GM18517 (cell line): ENCODE results near the gene L3MBTL3.

Source experiments
- ATAC-seq: cut with Tn5 transposase; IDR thresholded peaks from one replicate; pipeline ENCODE4 v1.9.1; 2021; ENCODE audit warnings: mild to moderate bottlenecking, moderate library complexity; ENCODE audit not compliant: unreplicated experiment

The L3MBTL3 gene

DNA sequence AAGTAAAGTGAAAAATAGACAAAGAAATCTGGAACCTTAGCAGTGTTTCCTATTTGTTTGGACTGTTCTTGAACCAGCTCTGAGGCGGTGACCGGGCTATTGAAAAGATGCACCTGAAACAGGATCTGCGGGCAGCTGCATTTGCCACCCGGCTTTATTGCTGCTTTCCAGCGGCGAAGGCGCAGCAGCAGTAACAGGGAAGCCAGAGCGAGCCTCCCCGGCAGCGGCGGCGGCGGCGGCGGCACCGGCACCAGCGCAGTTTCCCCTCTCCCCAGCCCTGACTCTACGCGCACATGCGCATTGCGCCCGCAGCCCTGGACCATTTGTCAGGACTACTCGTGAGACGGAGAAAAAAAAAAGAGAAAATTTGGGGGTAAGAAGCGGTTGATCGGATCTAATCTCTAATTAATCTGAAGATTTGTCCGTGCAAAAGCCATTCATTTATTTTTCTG lies at the start of gene L3MBTL3:
TSS of gene L3MBTL3 (plus strand) at position 290 of the 452 bp plus-strand sequence. CDS start 24,119 bp downstream, outside the sequence.
- peak; percentile 62 for ATAC-seq

- ATAC-seq: no peak
These were observed 49.3 kb upstream of the L3MBTL3 start for GRCh38 chr6:129969064-129969463.

GRCh38 chr6:129976110-129976509 lies 42.3 kb upstream of the L3MBTL3 start:
- ATAC-seq: no peak

DNA sequence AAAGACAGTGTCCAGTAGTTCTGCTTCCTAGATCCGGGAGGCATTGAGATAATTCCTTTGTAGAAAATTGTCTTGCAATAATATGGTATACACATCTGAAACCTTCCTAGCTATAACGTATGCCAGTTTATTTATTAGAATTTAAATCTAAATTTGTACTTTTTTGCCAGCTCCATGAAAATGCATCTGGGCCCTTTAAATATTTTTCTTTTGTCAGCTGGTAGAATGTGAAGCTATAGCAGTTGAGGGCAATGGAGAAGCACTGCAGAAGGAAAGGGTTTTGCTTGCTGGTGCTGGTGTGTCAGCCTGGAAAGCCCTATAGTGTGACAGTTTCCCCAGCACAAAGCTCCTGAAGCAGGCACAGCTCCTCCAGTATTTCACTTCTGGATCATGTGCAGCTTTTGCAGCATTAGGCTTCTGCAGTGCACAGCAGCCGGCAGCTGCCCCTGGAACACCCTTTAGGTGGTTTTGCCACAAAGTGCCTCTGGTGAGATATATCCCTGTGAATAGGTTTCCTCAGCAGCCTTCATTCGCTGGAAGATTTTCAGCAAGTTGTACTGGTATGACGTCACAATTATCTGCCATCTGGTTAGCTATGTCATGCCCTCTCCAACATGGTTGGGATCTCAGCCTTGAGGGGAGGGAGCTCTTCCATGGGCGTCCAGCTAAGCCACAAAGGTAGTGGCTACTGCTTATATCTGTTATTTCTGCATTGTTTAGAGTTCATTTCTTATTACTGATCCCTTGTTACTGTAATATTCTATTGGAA lies 40.0 kb upstream of the L3MBTL3 start:
- ATAC-seq: no peak

DNA sequence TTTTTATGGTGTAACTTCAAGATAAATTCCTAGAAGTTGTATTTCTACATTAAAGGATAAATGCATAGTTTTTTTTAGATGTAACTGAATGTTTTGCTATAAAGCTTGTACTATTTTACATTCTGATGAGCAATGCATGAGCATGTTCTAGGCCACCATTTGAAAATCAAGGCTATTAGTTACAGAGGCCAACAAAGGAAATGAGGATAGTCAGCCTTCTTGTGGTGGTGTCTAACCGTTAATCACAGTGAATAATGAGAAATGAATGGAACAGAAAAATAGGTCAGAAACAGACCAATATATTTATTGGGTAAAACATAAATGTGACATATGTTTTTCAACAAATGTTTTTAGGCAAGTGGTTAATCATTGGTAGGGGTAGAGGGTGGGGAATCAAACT lies 37.6 kb upstream of the L3MBTL3 start:
- ATAC-seq: no peak

- ATAC-seq: no peak
These were observed 36.8 kb upstream of the L3MBTL3 start for GRCh38 chr6:129981598-129981997.

GRCh38 chr6:129989396-129989795 lies 29.0 kb upstream of the L3MBTL3 start:
- ATAC-seq: no peak

- no peak for ATAC-seq
These were observed 25.5 kb upstream of the L3MBTL3 start for GRCh38 chr6:129992881-129993280.

DNA sequence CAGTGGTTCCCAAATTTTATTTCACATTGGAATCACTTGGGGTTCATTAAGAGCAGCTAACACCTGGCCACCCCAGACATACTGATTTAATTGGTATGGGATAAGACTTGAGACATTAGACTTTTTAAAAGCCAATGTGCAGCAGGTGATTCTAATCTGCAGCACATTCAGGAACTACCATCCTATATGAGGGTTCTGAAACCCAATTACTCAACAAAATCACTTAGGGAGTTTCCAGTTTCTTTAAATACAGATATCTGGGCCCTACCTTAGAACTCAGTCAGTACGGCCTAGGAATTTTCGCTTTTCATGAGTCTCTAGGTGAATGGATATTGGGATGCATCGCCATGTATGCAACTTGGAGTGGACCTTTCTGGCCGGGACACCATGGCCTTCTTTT lies 24.0 kb upstream of the L3MBTL3 start:
- no peak for ATAC-seq

- ATAC-seq: no peak
These were observed 22.0 kb upstream of the L3MBTL3 start for GRCh38 chr6:129996387-129996786.

DNA sequence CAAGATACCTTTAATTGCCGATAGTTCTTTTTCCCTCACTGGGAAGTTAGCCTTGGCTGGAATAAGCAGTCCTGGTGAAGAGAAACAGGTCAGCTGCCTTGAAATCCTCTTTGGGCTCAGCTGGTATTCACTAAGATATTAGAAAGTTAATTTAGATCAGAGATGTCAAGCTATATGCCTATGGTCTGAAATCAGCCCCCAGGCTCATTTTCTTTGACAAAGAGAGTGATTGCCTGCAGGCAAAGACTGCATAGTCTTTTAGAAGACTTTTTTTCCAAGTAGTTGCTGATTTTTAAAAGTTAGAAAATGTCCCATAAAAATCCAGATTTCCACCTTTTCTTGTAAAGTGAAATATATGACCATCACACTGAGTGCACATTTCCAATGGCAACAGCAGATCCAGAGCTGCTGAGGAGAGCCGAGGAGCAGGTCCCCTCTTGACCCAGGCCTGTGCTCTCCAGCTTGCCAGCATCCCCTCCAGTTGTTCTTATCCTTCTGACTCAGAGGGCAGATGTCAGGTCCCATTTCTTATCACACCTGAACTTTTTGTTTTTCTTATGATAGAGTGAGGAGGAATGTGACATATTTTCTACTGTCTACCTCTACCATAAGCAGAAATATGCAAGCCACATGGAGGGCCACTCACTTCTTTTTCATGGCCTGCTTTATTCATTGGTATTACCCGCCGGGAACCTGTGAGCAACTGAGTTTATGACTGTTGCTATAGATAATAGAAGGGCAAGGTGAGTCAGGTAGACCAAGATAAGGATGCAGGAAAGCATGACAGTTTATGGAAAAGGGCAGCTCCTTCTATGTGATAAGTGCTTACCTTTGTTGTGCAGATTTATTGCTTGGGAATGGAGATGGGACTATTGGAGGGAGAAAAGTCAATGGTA lies 17.6 kb upstream of the L3MBTL3 start:
- no peak for ATAC-seq

GRCh38 chr6:130008236-130008873 lies 10.0 kb upstream of the L3MBTL3 start:
- ATAC-seq: no peak

DNA sequence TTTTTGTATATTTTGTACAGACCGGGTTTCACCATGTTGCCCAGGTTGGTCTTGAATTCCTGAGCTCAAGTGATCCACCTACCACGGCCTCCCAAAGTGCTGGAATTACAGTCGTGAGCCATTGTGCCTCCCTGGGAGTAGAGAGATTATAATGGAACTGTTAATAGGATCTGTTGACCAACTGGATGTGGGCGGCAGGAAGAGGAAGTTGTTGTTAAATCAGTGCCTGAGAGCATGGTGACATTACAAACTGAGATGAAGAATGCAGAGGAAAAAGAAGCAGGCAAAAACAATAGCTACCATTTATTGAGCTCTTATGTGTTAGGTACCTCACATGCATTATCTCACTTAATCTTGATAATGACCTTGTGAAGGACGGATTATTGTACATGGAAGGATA lies 9.2 kb upstream of the L3MBTL3 start:
- no peak for ATAC-seq

DNA sequence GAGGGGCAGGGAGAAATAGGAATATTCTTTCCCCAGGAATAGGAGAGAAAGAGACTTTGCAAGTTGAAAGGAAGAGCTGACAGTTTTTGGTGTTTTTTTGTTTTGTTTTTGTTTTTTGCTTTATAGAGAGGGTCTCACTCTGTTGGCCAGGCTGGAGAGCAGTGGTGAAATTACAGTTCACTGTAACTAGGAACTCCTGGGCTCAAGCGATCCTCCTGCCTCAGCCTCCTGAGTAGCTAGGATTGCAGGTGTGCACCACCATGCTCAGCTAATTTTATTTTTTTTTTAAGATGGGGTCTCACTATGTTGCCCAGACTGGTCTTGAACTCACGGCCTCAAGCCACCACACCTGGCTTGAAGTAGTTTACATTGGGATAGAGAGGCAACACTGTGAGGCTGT lies 8.0 kb upstream of the L3MBTL3 start:
- ATAC-seq: no peak

DNA sequence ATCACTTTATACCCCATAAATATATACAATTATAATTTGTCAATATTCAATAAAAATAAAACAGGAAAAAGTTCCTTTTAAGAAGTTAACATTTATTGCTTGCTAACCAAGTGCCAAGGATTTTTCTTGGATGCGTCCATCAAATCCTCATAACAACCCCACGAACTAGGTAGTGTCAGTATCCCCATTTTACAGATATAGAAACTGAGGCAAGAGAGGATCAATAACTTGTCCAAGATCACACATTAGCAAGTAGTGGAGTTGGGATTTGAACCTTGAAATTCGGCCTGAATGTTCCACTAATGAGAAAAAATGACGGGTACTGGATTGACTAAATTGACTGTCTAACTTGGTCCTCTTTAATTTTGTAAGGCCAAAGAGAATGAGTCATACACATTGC lies 5.7 kb upstream of the L3MBTL3 start:
- no peak for ATAC-seq

DNA sequence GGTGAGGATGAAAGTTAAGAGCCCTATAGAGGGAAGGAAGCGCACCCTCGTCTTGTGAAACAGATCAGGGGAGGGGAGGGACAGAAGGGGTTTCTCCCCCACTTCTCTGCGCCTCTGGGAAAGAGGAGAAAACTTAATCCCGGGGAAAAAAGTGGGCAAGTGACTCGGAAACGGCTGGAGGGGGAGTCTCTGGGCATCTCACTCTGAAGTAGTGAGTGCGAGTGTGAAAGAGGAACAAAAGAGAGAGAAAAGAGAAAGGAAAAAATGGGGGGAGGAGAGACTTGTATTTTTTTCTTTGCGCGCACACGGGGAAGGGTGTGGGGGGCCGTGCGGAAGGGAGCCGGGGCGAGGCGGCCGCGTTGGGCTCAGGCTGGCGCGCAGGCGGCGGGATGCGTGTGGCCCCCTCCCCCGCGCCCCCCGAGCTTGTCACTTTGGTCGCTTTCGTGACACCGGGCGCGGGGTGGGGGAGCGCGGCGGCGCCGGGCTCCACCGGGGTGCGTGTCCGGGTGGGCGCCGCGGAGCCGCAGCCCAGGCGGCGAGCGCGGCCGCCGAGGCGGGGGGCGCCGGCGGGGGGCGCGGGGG lies 454 bp downstream of the L3MBTL3 start:
- ATAC-seq: peak; percentile 18

DNA sequence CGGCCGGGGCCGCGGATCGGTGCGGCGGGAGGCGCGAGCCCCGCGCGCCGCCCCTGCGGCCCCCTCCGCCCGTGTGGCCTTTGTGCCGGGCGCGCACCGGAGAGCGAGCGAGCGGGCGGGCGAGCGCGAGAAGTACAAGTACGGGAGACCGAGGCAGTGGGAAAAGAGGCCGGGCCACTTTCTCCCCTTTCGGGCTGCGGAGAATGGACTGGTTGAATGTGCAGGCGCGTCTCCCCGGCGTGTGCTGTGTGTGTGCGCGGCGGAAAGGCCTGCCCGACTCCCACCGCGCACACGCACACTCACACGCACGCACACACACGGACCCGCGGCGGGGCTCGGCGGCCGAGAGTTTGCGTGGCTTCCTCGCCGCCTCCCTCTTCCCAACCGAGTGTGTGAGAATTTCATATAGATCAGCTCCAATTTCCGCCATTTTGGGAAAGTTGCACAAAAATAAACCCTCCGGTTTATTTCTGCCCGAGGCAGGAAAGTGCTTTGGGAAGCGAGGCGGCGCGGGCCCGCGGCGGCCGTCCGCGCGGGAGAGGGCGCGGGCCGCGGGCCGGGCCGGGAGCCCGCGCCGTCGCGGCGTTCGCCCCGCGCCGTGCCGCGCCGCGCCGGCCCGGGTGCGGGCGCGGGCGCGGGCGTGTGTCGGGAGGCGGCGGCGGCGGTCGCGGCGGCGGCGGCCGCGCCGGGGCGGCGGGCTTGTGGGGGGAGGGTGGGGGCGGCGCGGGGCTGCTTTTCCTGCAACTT lies 1.1 kb downstream of the L3MBTL3 start:
- peak; percentile 11 for ATAC-seq

- ATAC-seq: no peak
These were observed 1.9 kb downstream of the L3MBTL3 start for GRCh38 chr6:130020073-130020906.

- peak; percentile 80 for ATAC-seq
These were observed 2.7 kb downstream of the L3MBTL3 start for GRCh38 chr6:130020907-130021629.
